Stimulated activated CD8-positive, alpha-beta memory T cell treated with anti-CD3 and anti-CD28 coated beads, Interleukin-12 subunit alpha, Interleukin-12 subunit beta, amount 100 ng/mL, for 24 hours (primary cell): ENCODE data around the gene DYNLT4.
A peak's percentile ranks its signal among the peaks of the same experiment; 100 is the strongest.
"Not testable (repeated sequence)": the region's sequence is repeated elsewhere in the genome, so short reads cannot be mapped to it uniquely, and the experiment has no call there.

Source experiments
- DNase-seq: peaks from one replicate; pipeline ENCODE4 v3.0.0-alpha.2; 2020; ENCODE audit errors: extremely low read depth

DYNLT4 gene, protein sequence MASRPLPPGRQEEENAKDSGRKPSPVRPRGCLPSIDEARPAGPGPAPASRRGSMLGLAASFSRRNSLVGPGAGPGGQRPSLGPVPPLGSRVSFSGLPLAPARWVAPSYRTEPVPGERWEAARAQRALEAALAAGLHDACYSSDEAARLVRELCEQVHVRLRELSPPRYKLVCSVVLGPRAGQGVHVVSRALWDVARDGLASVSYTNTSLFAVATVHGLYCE

DNA sequence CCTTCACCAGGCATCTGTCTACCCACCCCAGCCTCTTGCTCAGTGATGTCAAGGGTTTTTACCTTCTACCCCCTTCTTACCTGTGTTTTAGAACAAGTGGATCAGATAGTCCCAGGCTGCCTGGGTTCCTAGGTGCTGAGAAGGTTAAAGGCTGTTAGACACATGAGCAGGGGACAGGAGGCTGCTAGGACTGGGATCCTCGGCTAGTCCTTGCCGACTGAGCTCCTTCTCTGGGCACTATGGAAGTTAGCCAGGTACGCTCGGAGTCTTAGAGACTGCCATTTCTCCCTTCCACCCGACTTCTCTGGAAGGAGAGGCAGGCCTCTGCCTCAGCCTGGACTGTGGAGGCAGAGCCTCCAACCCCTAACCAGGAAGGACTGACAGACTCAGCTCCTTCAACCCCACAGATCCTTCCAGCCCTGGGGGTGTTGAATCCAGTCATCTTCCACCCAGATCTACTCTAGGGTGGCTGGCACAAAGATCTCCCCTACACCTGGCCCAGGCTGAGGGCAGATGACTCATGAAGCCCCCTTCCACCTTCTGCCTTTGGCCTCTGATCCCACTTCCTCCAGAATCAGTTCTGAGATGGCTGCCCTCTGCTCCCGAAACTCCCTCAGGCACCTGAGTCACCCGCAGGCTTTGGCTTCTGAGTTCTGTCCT is at the start of gene DYNLT4:
DYNLT4 (minus strand) TSS at position 648 of the 660 bp plus-strand sequence. CDS start 683 bp downstream, outside the sequence.
- no peak for DNase-seq

DNA sequence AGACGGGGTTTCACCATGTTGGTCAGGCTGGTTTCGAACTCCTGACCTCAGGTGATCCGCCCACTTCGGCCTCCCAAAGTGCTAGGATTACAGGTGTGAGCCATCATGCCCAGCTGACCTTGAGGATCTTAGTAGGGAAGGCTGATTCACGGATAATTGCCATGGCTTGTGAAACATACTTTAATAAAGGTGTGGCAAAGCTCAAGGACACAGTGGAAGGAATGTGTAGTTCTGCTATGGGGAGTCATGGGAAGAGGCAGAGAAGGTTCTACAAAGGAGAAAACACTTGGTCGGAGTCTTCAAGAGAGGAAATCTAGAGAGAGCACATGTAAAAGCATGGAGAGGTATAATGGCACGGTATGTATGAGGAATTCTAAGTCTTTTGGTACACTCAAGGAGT is 48.6 kb upstream of the DYNLT4 start:
- no peak for DNase-seq

DNA sequence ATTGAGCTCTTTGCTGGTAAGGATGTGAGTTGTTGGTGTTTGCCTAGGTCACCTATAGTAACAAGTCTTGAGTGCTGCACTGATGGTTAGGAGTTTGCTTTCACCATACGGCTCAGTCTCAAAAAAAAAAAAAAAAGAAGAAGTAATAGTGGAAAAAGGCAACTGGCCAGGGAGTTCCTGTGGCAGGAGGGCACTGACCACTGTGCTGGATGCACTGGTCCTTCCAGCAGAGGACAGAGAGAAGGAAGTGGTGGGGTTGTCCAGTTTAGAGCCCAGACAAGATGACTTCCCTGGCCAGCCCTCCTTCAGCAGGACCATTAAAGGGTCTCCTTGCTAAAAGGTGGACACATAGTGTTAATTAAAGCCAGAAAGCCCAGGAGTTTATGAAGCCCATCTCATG is 47.8 kb upstream of the DYNLT4 start:
- DNase-seq: no peak

DNA sequence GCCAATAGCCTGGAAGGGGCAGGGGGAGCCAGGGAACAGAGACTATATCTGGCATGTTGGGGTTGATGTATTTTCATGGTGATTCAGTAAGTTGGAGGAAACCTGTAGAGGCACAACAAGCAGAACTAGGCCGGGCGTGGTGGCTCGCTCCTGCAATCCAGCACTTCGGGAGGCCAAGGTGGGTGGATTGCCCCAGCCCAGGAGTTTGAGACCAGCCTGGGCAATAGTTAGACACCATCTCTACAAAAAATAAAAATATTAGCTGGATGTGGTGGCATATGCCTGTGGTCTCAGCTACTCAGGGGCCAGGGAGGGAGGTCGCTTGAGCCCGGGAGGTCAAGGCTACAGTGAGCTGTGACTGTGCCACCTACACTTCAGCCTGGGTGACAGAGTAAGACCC is 46.0 kb upstream of the DYNLT4 start:
- no peak for DNase-seq

DNA sequence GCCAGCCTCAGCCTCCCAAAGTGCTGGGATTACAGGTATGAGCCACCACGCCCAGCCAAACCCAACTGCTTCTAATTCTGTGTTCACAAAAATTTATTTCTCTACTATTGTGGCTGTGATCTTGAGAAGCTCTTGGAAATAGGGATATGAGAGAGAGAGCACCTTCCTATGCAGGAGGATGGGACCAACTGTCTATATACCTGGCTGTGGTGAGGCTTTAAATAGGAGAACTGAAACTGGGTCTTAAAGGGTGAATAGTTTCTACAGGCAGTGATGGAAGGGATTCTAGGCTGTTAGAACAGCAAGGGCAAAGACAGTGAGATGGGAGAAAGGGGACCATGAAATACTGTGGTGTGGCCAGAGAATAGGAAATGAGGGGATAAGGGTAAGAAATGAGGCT is 44.2 kb upstream of the DYNLT4 start:
- DNase-seq: no peak

DNA sequence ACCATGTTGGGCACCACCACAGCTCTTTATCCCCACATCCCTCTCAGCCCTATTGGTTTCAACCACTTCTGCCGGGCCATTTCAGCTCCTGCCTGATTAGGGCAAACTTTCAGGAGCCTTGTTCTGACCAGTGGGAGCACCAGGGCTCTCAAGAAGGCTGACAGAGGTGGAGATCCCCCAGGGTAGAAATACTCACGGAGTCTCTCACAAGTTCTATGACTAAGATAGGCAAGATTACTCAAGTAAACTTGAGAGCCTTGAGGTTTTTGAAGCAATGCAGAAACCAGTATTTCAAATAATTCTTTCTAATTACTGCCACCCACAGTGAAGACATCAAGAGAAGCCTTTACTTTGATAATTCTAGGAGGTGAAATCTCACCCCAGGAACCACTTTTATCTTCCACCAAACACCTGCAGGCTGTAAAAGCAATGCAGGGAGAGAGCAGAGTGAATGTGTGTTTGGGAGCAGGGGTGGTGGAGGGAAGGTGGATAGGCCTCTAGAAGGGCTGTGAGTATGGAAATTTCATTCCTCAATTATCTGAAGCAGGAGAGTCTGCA is 42.5 kb upstream of the DYNLT4 start:
- no peak for DNase-seq

DNA sequence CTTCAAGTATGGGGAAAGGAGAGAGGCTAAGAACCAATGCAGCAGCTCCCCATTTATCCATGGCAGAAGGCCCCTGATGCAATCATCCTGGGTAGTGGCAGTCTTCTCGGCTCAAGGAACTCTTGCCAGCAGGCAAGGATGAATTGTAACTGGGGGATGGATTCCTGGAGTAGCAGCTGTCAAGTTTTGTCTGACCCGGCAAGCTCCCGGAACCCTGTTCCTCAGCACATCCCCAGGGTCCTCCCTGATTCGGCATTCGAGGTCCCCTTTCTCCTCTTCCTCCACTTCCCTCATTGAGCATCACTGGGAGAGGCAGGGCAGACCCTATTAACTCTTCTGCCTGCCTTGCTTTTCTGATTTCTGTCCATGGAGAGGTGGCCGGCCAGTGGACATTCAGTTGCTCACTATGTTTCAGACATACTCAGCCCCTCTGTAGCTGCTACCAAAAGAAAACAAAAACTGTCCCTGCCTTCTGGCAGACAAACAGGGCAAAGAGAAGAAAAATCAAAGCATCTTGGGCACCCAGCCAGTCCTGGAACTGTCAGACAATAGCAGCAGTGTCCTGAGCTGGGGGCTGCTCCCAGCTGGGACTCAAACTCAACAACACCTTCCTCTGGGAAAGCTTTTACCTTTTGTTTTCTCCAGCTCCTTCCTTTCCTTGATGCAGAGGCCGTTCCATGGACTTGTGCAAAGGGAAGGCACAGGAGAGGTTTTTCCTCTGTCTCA is 41.5 kb upstream of the DYNLT4 start:
- no peak for DNase-seq

DNA sequence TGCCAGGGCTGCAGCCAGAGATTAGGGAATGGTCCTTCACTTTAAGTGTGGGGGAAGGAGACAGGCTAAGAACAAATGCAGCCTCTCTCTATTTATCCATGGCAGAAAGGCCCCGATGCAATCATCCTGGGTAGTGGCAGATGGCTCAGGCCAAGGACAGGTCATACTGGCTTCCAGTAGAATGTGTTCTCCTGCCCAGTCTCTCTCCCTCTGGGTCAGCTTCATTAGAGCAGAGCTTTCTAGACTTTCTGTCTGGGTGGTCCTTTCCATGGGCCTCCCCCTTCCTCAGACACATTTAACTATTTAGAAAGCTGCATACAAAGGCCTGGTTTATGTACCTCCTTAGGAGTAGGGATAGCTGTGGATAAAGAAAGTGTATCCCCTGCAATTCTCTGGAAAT is 40.7 kb upstream of the DYNLT4 start:
- no peak for DNase-seq

DNA sequence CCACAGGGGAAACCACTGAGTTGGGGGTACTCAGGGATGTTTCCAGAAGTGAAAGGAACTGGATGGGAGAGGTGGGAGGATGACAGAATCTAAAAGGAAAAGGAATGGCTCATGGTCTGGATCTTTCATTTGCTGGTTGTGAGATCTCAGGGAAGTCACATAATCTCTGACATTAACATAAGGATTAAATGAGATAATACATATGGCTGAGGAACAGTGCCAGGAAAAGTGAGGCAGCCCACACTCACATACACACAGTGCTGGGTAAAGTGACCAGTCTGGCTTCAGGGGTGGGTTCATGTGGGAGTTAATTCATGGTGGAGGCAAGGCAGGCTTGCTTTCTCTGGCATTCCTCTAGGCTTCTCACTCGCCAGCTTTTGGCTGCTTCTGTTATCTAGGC is 39.8 kb upstream of the DYNLT4 start:
- no peak for DNase-seq

DNA sequence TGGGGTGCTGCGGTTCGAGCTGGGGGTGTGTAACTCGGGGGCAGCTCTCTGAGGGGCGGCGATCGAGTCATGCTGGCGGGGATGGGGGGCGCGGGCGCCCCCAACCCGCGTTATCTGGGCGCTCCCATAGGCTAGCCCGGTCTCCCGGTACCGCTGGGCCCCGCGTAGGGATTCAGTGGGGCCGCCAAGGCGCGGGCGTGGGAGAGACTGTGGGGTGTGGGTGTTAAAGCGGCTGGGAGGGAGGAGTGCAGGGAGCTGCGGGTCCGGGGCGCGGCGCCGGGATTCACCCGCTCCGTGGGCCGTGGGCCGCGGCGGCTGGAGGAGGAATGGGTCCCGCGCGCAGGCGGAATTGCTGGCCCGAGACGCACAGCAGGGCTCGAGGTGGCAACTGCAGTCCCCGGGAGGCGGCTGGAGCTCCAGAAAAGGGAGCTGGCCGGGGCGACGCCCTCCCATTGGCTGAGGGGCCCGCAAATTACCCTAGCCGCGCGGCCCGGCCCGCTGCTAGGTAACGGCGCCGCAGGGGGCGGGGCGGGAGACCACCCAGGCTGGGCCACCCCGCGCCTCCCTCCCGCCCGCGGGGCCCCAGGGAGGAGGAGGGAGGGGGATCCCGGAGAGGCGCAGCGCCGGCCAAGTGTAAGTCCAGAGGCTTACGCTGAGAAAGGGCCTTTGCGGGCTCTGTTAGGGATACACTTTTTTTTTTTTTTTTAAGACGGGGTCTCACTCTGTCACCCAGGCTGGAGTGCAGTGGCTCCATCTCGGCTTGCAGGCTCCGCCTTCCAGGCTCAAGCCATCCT is 35.9 kb upstream of the DYNLT4 start, which contains the start of gene PTCH2:
PTCH2 (minus strand) TSS at position 392 of the 794 bp plus-strand sequence; CDS start at position 71, 321 bp downstream.
- DNase-seq: no peak

DNA sequence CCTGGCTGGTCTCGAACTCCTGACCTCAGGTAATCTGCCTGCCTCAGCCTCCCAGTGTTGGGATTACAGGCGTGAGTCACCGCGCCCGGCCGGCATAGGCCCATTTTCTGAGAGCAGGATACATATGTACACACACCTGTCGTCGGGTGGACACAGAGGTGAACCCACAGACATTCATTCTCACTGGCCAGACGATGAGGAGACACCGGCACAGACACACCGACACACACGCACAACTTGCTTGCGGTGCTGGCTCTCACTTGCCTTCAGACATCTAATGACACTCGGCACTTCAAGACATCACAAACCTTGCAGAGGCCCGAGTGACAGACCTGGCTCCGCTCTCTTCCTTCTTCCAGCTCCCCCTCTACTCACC is 35.3 kb upstream of the DYNLT4 start:
- no peak for DNase-seq

DNA sequence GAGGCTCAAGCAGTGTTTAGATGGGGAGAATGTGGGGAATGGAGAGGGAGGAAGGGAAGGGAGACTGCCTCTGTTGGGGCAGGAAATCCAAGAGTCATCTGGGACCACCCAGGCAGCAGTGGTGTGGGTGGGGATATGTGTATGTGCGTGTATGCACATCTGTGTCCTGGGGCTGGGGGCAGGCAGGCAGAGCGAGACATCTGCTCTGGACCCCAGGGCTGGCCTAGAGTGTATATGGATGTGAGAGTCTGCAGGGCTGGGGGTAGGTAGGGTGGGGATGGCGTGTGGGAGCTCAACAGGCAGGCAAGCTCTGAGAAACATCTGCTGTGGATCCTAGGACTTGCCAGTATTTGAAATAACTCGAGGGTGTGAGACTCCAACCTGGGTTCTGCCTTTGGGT is 32.4 kb upstream of the DYNLT4 start:
- no peak for DNase-seq

DNA sequence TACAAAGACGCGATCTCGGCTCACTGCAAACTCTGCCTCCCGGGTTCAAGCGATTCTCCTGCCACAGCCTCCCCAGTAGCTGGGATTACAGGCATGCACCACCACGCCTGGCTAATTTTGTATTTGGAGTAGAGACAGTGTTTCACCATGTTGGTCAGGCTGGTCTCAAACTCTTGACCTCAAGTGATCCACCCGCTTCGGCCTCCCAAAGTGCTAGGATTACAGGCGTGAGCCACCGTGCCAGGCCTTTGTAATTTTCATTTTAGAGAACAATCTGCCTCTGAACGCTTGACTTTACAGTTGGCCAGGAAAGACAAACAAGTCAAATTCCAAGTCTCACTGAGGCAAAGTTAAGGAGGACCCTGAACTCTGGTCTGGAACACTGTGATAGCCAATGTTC is 31.1 kb upstream of the DYNLT4 start:
- DNase-seq: not testable (repeated sequence)

DNA sequence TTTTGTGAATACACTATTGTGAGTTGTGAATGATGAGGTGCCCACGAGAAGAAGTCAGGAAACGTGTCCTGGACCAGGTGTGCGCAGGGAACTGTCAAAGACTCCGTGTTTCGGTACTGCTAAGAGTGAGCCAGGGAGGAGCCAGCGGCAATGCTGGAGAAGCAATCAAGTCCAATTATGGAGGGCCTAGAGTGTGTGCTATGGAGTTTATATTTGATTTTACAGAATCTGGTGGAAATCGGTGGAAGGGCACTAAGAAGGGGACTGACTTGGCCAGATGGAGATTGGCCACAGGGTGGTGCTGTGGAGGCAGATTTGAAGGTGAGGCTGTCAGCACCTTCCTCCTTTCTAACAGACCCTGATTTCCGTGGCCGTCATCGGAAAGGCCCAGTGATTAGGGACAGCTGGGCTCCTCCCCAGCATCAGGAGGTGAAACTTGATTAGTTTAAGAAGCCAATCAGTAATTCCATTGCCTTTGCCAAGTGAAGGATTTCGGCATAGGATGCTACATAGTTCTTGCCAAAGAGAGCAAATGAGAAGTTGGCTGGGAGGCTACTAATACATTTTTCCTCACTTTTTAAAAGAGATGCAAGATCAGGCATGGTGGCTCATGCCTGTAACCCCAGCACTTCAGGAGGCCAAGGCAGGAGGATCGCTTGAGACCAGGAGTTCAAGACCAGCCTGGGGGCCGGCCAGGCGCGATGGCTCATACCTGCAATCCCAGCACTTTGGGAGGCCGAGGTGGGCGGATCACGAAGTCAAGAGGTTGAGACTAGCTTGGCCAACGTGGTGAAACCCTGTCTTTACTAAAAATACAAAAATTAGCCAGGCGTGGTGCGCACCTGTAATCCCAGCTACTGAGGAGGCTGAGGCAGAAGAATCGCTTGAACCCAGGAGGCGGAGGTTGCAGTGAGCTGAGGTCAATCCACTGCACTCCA is 28.9 kb upstream of the DYNLT4 start:
- DNase-seq: peak; percentile 59

DNA sequence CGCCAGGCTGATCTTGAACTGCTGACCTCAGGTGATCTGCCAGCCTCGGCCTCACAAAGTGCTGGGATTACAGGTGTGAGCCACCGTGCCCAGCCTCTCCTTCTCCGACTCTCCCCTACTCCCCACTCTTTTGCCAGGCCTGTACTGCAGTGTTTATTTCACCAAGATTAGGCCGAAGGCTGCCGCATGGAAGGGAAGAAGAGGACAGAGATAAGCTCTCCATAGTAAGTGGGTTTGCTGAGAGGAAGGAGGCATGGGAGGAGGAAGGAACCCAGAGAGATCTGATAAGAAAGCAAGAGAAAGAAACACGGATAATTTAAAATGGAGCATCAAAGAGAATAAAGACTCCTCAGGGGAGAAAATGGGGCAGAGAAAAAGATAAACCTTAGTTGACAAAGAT is 27.2 kb upstream of the DYNLT4 start:
- DNase-seq: no peak

DNA sequence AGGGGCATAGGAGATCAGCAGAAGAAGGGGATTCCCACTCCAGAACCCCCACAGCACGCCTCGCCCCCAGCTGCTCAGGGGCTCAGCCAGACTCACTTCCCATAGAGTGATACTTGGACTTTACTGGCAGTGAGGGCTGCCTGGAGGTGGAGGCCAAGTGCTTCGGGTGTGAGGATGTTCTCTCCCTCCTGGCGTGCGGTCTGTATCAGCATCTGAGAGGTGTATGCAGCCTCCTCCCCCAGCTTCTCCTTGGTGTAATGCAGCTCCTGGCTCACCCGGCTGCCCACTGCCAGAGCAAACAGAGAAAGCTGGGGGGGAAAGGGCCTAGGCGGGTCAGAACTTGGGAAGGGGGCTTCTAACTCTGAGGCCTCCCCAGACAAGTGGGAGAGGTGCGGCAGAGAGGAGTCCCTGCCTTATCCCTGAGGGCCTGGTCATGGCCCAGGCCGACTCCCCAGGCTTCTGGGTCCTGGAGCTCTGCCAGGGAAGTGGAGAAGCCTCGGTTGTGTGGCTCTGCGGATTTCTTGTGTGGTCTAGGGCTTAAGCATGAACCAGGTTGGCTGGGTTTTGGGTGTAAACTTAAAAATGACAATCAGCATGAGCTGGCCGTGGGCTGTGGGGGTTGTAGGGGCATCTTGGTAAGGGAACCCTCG is 25.0 kb upstream of the DYNLT4 start:
- DNase-seq: no peak

DNA sequence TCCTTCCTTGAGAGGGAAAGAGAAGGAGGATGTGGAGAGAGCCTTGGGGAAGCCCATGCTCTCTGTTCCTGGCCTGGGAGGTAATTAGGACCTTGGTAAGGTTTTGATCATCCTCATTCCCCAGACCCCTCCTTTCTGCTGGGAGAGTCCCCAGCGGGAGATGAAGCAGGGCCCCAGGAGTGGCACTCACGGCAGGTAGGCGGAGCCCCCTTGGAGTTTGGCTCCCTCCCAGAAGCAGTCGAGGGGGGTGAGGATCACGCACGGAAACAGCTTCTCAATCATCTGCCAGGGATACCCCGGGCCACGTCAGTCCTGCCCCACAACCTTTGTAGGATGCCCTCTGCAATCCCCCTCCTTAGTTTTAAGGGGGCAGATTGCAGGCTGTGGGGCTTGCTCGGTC is 24.4 kb upstream of the DYNLT4 start:
- DNase-seq: no peak

DNA sequence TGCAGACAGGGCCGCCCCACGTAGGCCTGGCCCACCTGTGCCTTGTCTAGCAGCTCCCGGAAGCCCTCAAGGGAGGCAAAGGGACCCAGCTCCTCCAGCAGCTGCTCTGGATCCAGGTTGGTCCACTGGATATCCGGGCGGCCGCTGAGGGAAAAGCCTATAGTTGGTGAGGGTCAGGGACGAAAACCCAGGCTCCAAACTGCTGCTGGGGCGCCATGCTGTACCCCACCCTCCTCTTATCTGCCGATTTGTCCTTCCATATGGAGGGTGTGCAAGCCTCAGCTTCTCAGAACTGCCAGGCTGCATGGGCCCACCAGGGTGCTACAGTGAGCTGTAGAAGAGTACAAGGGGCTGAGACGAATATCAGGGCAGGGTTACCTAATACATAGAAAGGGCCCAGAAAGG is 23.8 kb upstream of the DYNLT4 start:
- DNase-seq: no peak

DNA sequence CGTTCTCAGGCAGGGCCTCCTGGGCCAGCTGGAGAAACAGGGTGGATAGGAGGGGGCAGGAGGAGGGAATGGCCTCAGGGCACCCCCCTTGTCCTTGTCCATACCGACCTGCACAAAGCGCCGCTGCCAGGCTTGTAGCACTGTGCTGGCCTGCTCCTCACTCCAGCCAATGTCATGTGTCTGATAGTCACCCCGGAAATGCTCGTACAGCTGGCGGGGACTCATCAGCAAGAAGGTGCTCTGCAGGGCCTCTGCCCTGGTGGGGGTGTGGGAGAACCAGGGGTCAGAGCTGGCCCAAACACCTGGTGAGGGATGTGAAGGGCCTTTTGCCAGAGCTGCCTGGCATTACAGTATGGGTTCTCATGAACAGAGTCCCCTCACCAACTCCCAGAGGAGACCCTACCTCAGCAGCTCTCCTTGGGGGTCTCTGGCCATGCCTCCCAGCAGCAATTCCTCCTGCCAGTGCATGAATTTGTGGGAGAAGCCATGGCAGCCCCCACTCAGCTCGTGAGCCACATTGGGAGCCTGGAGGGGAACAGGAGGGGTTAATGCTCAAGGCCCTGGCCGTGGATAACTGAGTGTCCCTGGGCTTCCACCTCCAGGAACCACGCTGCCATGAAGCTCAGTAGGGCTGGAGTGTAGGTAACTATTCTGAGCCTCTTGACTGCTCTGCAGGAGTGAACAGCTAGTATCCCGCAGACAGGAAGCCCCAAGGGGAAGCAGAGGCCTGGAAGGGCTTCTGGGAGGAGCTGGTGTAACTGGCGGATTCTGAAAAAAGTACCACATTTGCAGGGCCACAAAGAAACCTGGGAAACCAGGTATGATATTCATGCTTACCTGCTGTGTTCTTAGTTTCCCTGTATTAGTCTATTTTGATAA is 22.6 kb upstream of the DYNLT4 start:
- no peak for DNase-seq
